CD14-positive monocyte (primary cell): ENCODE data around the gene VPS8. TPM values are rescaled to one million over a fixed set of nuclear protein-coding genes. Genes with fewer than 3 reads are reported as not detected.

Experiments used
- DNase-seq, 3 donors: peaks; one replicate each; pipeline ENCODE4 v3.0.0-alpha.2; 2011 to 2022
- H2AFZ ChIP-seq: 2 replicates; pipeline ENCODE4 v1.6.0; 2012; ENCODE audit warnings: mild to moderate bottlenecking, low read depth, low read length, inconsistent platforms; ENCODE audit not compliant: insufficient read depth, poor library complexity, severe bottlenecking
- H3K27ac ChIP-seq, 2 donors: 1 replicate in 1 of 2; 2 replicates in 1 of 2; pipeline ENCODE4 v1.5.1; 2012 to 2013; ENCODE audit warnings: low read length in 2 of 2, control low read depth in 1 of 2, inconsistent platforms in 1 of 2, low read depth in 1 of 2, mild to moderate bottlenecking in 1 of 2
- H3K27me3 ChIP-seq, 2 donors: one replicate each; pipeline versions ENCODE4 v1.6.0 to v1.6.1; 2011 to 2013; ENCODE audit warnings: low read length in 2 of 2; ENCODE audit not compliant: control insufficient read depth in 2 of 2, insufficient read depth in 2 of 2
- H3K36me3 ChIP-seq, 2 donors: replicated peaks in 1 of 2; 1 replicate in 1 of 2; 2 replicates in 1 of 2; pipeline versions ENCODE4 v1.5.1 to v1.6.1; 2012 to 2013; ENCODE audit warnings: low read length in 2 of 2, control low read depth in 1 of 2, inconsistent platforms in 1 of 2, mild to moderate bottlenecking in 1 of 2; ENCODE audit not compliant: insufficient read depth in 2 of 2, control insufficient read depth in 1 of 2
- H3K4me1 ChIP-seq, 2 donors: 1 replicate in 1 of 2; 2 replicates in 1 of 2; pipeline versions ENCODE4 v1.5.1 to v1.6.1; 2012 to 2013; ENCODE audit warnings: low read length in 2 of 2, control low read depth in 1 of 2, inconsistent platforms in 1 of 2, mild to moderate bottlenecking in 1 of 2, moderate library complexity in 1 of 2; ENCODE audit not compliant: insufficient read depth in 2 of 2, control insufficient read depth in 1 of 2
- H3K4me2 ChIP-seq: replicated peaks from 2 replicates; pipeline ENCODE3; 2012; ENCODE audit warnings: low read length, moderate library complexity, mild to moderate bottlenecking; ENCODE audit not compliant: poor library complexity, severe bottlenecking; ENCODE audit errors: extremely low read depth
- H3K4me3 ChIP-seq, 3 experiments: fragments of 200-600 bp in 1 of 3; sonication (generic) in 1 of 3; replicated peaks in 1 of 3; 1 replicate in 2 of 3; 2 replicates in 1 of 3; pipeline ENCODE4 v1.5.1; 2011 to 2013; ENCODE audit warnings: low read length in 3 of 3, mild to moderate bottlenecking in 3 of 3, control low read depth in 2 of 3, low read depth in 2 of 3, inconsistent platforms in 1 of 3, moderate library complexity in 1 of 3
- H3K79me2 ChIP-seq: 2 replicates; pipeline ENCODE4 v1.6.0; 2012; ENCODE audit warnings: mild to moderate bottlenecking, control low read depth, inconsistent platforms, low read length, moderate library complexity; ENCODE audit not compliant: insufficient read depth
- H3K9ac ChIP-seq: 2 replicates; pipeline ENCODE4 v1.6.0; 2017; ENCODE audit warnings: low read length, mild to moderate bottlenecking; ENCODE audit not compliant: insufficient read depth, poor library complexity, severe bottlenecking
- H3K9me3 ChIP-seq, 2 donors: replicated peaks in 1 of 2; 1 replicate in 1 of 2; 2 replicates in 1 of 2; pipeline versions ENCODE4 v1.5.1 to v1.6.1; 2012 to 2013; ENCODE audit warnings: low read length in 2 of 2, control low read depth in 1 of 2; ENCODE audit not compliant: control insufficient read depth in 1 of 2, insufficient read depth in 1 of 2
- H4K20me1 ChIP-seq: 2 replicates; pipeline ENCODE4 v1.6.0; 2012; ENCODE audit warnings: mild to moderate bottlenecking, low read length, control low read depth, moderate library complexity; ENCODE audit not compliant: insufficient read depth
- H3K27ac Mint-ChIP-seq, 7 donors: one replicate each; pipeline ENCODE4 v1.8.0; 2020; ENCODE audit warnings: mild to moderate bottlenecking in 7 of 7, mixed read lengths in 7 of 7, moderate library complexity in 6 of 7, inconsistent platforms in 2 of 7
- H3K27me3 Mint-ChIP-seq, 3 donors: one replicate each; pipeline ENCODE4 v1.8.0; 2021 to 2022; ENCODE audit warnings: low read depth in 3 of 3, mild to moderate bottlenecking in 3 of 3, mixed read lengths in 3 of 3, moderate library complexity in 3 of 3, inconsistent platforms in 1 of 3
- H3K36me3 Mint-ChIP-seq, 2 donors: one replicate each; pipeline ENCODE4 v1.8.0; 2020; ENCODE audit warnings: mixed read lengths in 2 of 2, inconsistent platforms in 1 of 2, mild to moderate bottlenecking in 1 of 2
- H3K4me1 Mint-ChIP-seq: one replicate; pipeline ENCODE4 v1.8.0; 2020; ENCODE audit warnings: mild to moderate bottlenecking, mixed read lengths
- H3K4me3 Mint-ChIP-seq, 2 donors: one replicate each; pipeline ENCODE4 v1.8.0; 2020; ENCODE audit warnings: mild to moderate bottlenecking in 2 of 2, mixed read lengths in 2 of 2, moderate library complexity in 1 of 2
- H3K9me3 Mint-ChIP-seq, 7 donors: one replicate each; pipeline ENCODE4 v1.8.0; 2020 to 2022; ENCODE audit warnings: mixed read lengths in 7 of 7, mild to moderate bottlenecking in 6 of 7, moderate library complexity in 6 of 7, inconsistent platforms in 2 of 7
- WGBS: methylation state at CpG from one replicate; pipeline ENCODE4 v1.1.5; 2013; ENCODE audit warnings: missing lambda C conversion rate; ENCODE audit not compliant: insufficient coverage; 5-methylcytosine and 5-hydroxymethylcytosine counted together
- intact Hi-C, 2 donors: fragments of 100-400 bp; cut with micrococcal nuclease; formaldehyde crosslinking; loops; one replicate each; pipeline versions ENCODE4 v1.15.0 to v1.15.1; 2023
- polyA plus RNA-seq, 3 donors: library from polyadenylated mRNA; depleted of rRNA in 1 of 3; unstranded in 2 of 3; stranded (reverse) in 1 of 3; fragments of 300-500 nt in 2 of 3; fragments of >200 nt in 1 of 3; fragmentation: Illumina TruSeq in 2 of 3; gene quantifications; 1 replicate in 2 of 3; 2 replicates in 1 of 3; pipeline ENCODE4 v1.2.3, GENCODE V29; 2012 to 2021
- TF ChIP-seq, protein P1 (sequence below): fragments of 200-600 bp; IDR thresholded peaks from one replicate; pipeline ENCODE4 v1.8.0; 2022; ENCODE audit warnings: antibody characterized with exemption, mild to moderate bottlenecking

The VPS8 gene
- polyA plus RNA-seq, 3 donors: 22.0 to 42.3 (median 29.2) TPM

DNA sequence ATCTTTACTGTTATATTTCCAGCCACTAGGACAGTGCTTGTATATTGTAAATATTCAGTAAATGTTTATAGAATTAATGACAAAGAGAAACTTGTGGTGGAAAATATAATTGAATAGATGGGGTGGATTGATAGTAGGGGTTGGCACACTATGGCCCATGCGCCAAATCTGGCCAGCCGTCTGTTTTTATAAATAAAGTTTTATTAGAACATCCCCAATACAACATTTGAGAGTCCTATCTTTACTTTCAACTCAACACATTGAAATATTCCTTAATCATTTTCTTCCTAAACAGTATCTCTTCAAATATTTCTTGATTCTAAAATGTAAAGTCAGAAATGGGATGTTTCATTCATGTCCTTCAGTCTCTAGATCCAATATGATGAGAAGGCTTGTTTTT is 45.1 kb downstream of the VPS8 start:
- WGBS: no CpG with 5 or more reads among the region's 2 CpGs

DNA sequence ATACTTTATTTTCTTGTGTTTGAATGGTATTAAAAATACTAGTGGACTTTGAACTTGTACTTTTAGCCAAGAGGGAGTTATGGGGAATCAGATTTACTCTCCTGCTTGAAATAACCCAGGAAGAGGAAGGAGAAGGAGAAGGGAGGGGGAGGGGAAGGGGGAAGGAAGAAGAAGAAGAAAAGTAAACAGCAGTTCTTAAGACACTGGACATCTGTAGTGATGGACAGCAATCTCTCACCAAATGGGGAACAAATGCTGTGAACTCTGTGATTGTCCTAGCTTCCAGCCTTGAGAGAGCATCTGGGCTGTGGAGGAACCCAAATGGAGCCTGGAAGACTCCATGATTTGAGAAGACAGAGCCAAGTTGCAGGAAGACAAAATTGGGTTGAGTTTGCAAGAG is 52.0 kb downstream of the VPS8 start:
- H3K36me3 ChIP-seq: peaks cover 80 to 99% of the 10 kb centered on the region in 2 donors
- H3K79me2 ChIP-seq: no peaks in the 10 kb centered on the region
- H3K4me2 ChIP-seq: no peak overlapping the region
- intact Hi-C loops: no loop called here
- Mint-ChIP-seq H3K4me1 (peaks cover 8% of the 10 kb centered on the region), H3K36me3 (peaks cover 75 to 89% of the 10 kb centered on the region in 2 donors), H3K27ac (peak overlapping the region in 6 of 7 donors; percentile 20 to 82 (median 64)), H3K4me3 (no peak overlapping the region), H3K9me3 (no peaks in the 10 kb centered on the region), H3K27me3 (no peaks in the 10 kb centered on the region)
- no peak overlapping the region for H3K4me3 ChIP-seq
- H2AFZ ChIP-seq: no peak overlapping the region
- no peak for DNase-seq
- H4K20me1 ChIP-seq: no peaks in the 10 kb centered on the region
- TF ChIP-seq, protein P1, sequence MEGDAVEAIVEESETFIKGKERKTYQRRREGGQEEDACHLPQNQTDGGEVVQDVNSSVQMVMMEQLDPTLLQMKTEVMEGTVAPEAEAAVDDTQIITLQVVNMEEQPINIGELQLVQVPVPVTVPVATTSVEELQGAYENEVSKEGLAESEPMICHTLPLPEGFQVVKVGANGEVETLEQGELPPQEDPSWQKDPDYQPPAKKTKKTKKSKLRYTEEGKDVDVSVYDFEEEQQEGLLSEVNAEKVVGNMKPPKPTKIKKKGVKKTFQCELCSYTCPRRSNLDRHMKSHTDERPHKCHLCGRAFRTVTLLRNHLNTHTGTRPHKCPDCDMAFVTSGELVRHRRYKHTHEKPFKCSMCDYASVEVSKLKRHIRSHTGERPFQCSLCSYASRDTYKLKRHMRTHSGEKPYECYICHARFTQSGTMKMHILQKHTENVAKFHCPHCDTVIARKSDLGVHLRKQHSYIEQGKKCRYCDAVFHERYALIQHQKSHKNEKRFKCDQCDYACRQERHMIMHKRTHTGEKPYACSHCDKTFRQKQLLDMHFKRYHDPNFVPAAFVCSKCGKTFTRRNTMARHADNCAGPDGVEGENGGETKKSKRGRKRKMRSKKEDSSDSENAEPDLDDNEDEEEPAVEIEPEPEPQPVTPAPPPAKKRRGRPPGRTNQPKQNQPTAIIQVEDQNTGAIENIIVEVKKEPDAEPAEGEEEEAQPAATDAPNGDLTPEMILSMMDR: no peak
- peak overlapping the region in 1 of 2 donors; percentile 70 for H3K27ac ChIP-seq
- H3K4me1 ChIP-seq: peaks cover 5 to 11% of the 10 kb centered on the region in 2 donors
- H3K9me3 ChIP-seq: no peaks in the 10 kb centered on the region
- H3K27me3 ChIP-seq: no peaks in the 10 kb centered on the region
- no peak overlapping the region for H3K9ac ChIP-seq

More for the DNA sequence above, 45.1 kb downstream of the VPS8 start:
- no peaks in the 10 kb centered on the region for H3K79me2 ChIP-seq
- H3K27ac ChIP-seq: no peak overlapping the region
- no peaks in the 10 kb centered on the region for H3K9me3 ChIP-seq
- TF ChIP-seq, protein P1: no peak
- Mint-ChIP-seq H3K4me3 (no peak overlapping the region), H3K27me3 (no peaks in the 10 kb centered on the region), H3K27ac (no peak overlapping the region), H3K4me1 (no peaks in the 10 kb centered on the region), H3K9me3 (no peaks in the 10 kb centered on the region), H3K36me3 (peaks cover 81 to 95% of the 10 kb centered on the region in 2 donors)
- H2AFZ ChIP-seq: no peak overlapping the region
- H4K20me1 ChIP-seq: no peaks in the 10 kb centered on the region
- H3K4me1 ChIP-seq: no peaks in the 10 kb centered on the region
- H3K4me2 ChIP-seq: no peak overlapping the region
- intact Hi-C loops: no loop called here
- no peak overlapping the region for H3K4me3 ChIP-seq
- DNase-seq: no peak
- no peak overlapping the region for H3K9ac ChIP-seq
- peaks cover 93 to 100% of the 10 kb centered on the region in 2 donors for H3K36me3 ChIP-seq
- no peaks in the 10 kb centered on the region for H3K27me3 ChIP-seq
